HepG2 (cell line): ENCODE data around the gene CNPY1. TPM values are rescaled to one million over a fixed set of nuclear protein-coding genes. Genes with fewer than 3 reads are reported as not detected.

Experiments used
- ATAC-seq: fragments of 200-7000 bp; cut with Tn5 transposase; 3 replicates; pipeline ENCODE4 v1.9.1; 2020; ENCODE audit warnings: mild to moderate bottlenecking, moderate library complexity
- BruUV-seq: library from RNA; stranded (reverse); fragments of 400-500 nt; replicated peaks from 2 replicates; lab custom pipeline; 2021; lab: Mats Ljungman, UMichigan
- CTCF ChIA-PET: fragments of 300-600 bp; formaldehyde crosslinking; extraction: SDS; loops from one replicate; lab custom pipeline; 2021; ENCODE audit warnings: low total read pairs, inconsistent platforms, low intra/inter-chr PET ratio; lab: Yijun Ruan, JAX
- POLR2A ChIA-PET: fragments of 350-600 bp; sonication (Branson Sonifier 250); formaldehyde crosslinking; loops from one replicate; lab custom pipeline; 2020; ENCODE audit warnings: antibody characterized with exemption, inconsistent platforms; lab: Yijun Ruan, JAX
- DNase-seq: peaks from one replicate; pipeline ENCODE4 v3.0.0-alpha.2; 2015; ENCODE audit warnings: low spot score
- FAIRE-seq: peaks from 3 replicates; lab custom pipeline; 2011; peaks lifted over from hg19 to GRCh38; lab: Jason Lieb, UNC
- H2AFZ ChIP-seq: one replicate; pipeline ENCODE4 v1.6.1; 2011; ENCODE audit warnings: low read length, inconsistent platforms
- H3K27ac ChIP-seq: fragments of 300-600 bp; 3 replicates; pipeline ENCODE4 v1.8.0; 2011; ENCODE audit warnings: mixed run types, mild to moderate bottlenecking, mixed read lengths, low read length, inconsistent platforms; ENCODE audit not compliant: insufficient read depth; ENCODE audit errors: extremely low read length
- H3K27me3 ChIP-seq, 2 experiments: fragments of 200-600 bp in 1 of 2; 2 replicates in 1 of 2; 3 replicates in 1 of 2; pipeline versions ENCODE4 v1.6.0 to v1.8.0; 2011; ENCODE audit warnings: low read length in 2 of 2, mild to moderate bottlenecking in 2 of 2, moderate library complexity in 2 of 2, inconsistent platforms in 1 of 2; ENCODE audit not compliant: insufficient read depth in 2 of 2, control insufficient read depth in 1 of 2
- H3K36me3 ChIP-seq, 2 experiments: fragments of 200-600 bp in 1 of 2; replicated peaks in 1 of 2; 2 replicates in 1 of 2; 3 replicates in 1 of 2; pipeline versions ENCODE4 v1.5.1 to v1.8.0; 2011; ENCODE audit warnings: low read length in 2 of 2, inconsistent platforms in 1 of 2; ENCODE audit not compliant: insufficient read depth in 2 of 2, control insufficient read depth in 1 of 2
- H3K4me1 ChIP-seq: 2 replicates; pipeline ENCODE4 v1.5.1; 2012; ENCODE audit warnings: low read length, inconsistent platforms; ENCODE audit not compliant: insufficient read depth
- H3K4me2 ChIP-seq: 2 replicates; pipeline ENCODE4 v1.6.0; 2011; ENCODE audit warnings: low read depth, low read length, inconsistent platforms
- H3K4me3 ChIP-seq, 3 experiments: fragments of 200-600 bp in 1 of 3; sonication (generic), shearing (Covaris generic) in 1 of 3; replicated peaks in 1 of 3; 2 replicates each; pipeline ENCODE4 v1.5.1; 2011 to 2016; ENCODE audit warnings: low read length in 3 of 3, inconsistent platforms in 2 of 3, low read depth in 2 of 3, mild to moderate bottlenecking in 2 of 3, control low read depth in 1 of 3, mixed read lengths in 1 of 3; ENCODE audit not compliant: insufficient read depth in 1 of 3
- H3K79me2 ChIP-seq: one replicate; pipeline ENCODE4 v1.6.1; 2011; ENCODE audit warnings: low read length, inconsistent platforms; ENCODE audit not compliant: insufficient read depth
- H3K9ac ChIP-seq: 2 replicates; pipeline ENCODE4 v1.6.0; 2011; ENCODE audit warnings: mild to moderate bottlenecking, low read depth, low read length, inconsistent platforms; ENCODE audit not compliant: insufficient read depth
- H3K9me3 ChIP-seq: 2 replicates; pipeline ENCODE4 v1.5.1; 2012; ENCODE audit warnings: mild to moderate bottlenecking, low read length
- H4K20me1 ChIP-seq: 2 replicates; pipeline ENCODE4 v1.6.0; 2011; ENCODE audit warnings: inconsistent platforms, mild to moderate bottlenecking, low read length, moderate library complexity; ENCODE audit not compliant: insufficient read depth
- ATF2 ChIP-seq: sonication (generic); formaldehyde crosslinking; IDR thresholded peaks from 2 replicates; pipeline ENCODE4 v1.4.0; 2020; ENCODE audit warnings: missing genetic modification reagents
- HDAC2 ChIP-seq: sonication (generic); formaldehyde crosslinking; IDR thresholded peaks from 2 replicates; pipeline ENCODE4 v1.4.0; 2020; ENCODE audit warnings: missing genetic modification reagents
- ISX ChIP-seq: sonication (generic); formaldehyde crosslinking; conservative IDR thresholded peaks from 2 replicates; pipeline ENCODE4 v1.5.0; 2020; ENCODE audit warnings: missing genetic modification reagents
- KLF12 ChIP-seq: sonication (generic); formaldehyde crosslinking; IDR thresholded peaks from 2 replicates; pipeline ENCODE4 v1.4.0; 2020; ENCODE audit warnings: missing genetic modification reagents, borderline replicate concordance
- MEIS1 ChIP-seq: sonication (generic); formaldehyde crosslinking; IDR thresholded peaks from 2 replicates; pipeline ENCODE4 v1.9.0; 2021; ENCODE audit warnings: mild to moderate bottlenecking, missing genetic modification reagents, moderate library complexity, borderline replicate concordance
- NFIB ChIP-seq: sonication (generic); formaldehyde crosslinking; IDR thresholded peaks from 2 replicates; pipeline ENCODE4 v1.9.0; 2021; ENCODE audit warnings: missing genetic modification reagents, mild to moderate bottlenecking, borderline replicate concordance
- POLR2AphosphoS2 ChIP-seq: IDR thresholded peaks from 2 replicates; pipeline ENCODE4 v1.6.1; 2011; ENCODE audit warnings: low read depth, low read length, improper control_type of control experiment
- SRY ChIP-seq: sonication (generic); formaldehyde crosslinking; IDR thresholded peaks from 2 replicates; pipeline ENCODE4 v1.8.0; 2022; ENCODE audit warnings: mild to moderate bottlenecking, missing genetic modification reagents
- ZNF282 ChIP-seq: fragments of 450-650 bp; IDR thresholded peaks from 2 replicates; pipeline ENCODE4 v1.6.1; 2018; ENCODE audit not compliant: partially characterized antibody
- ZNF839 ChIP-seq: sonication (generic); formaldehyde crosslinking; IDR thresholded peaks from 2 replicates; pipeline ENCODE4 v1.4.0; 2020; ENCODE audit warnings: missing genetic modification reagents, mild to moderate bottlenecking, borderline replicate concordance
- ZNF850 ChIP-seq: sonication (generic); formaldehyde crosslinking; conservative IDR thresholded peaks from 2 replicates; pipeline ENCODE4 v1.9.0; 2021; ENCODE audit warnings: mild to moderate bottlenecking, missing genetic modification reagents
- ZSCAN31 ChIP-seq: sonication (generic); formaldehyde crosslinking; IDR thresholded peaks from 2 replicates; pipeline ENCODE4 v1.5.0; 2020; ENCODE audit warnings: low read depth, mild to moderate bottlenecking, missing genetic modification reagents
- WGBS: methylation state at CpG from one replicate; pipeline ENCODE4 v1.1.6; 2017; ENCODE audit warnings: low lambda C conversion rate; 5-methylcytosine and 5-hydroxymethylcytosine counted together
- in situ Hi-C: cut with HindIII; loops from 2 replicates; pipeline ENCODE4 v1.10.0; 2017; ENCODE audit warnings: low pct_unique_long_range_greater_than_20kb; ENCODE audit not compliant: extremely low pct_ligation_motif_present
- intact Hi-C: fragments of 100-400 bp; cut with micrococcal nuclease; formaldehyde crosslinking; loops from one replicate; pipeline ENCODE4 v1.10.0; 2022; ENCODE audit not compliant: unreplicated experiment
- polyA plus RNA-seq, 8 experiments: library from polyadenylated mRNA; depleted of rRNA in 3 of 8; stranded (reverse) in 7 of 8; unstranded in 1 of 8; fragments of >200 nt; fragmentation: Illumina TruSeq in 4 of 8; extraction: Trizol in 4 of 8; gene quantifications; 2 replicates each; pipeline versions ENCODE4 v1.2.1 to v1.2.3, GENCODE V29; 2011 to 2016; ENCODE audit warnings: low read depth in 4 of 8, missing spikeins in 1 of 8, mixed read lengths in 1 of 8; ENCODE audit not compliant: insufficient read depth in 1 of 8
- total RNA-seq, 5 experiments: library from RNA; depleted of rRNA; stranded (reverse); fragments of >200 nt; fragmentation: Illumina TruSeq; extraction: Trizol; gene quantifications; 2 replicates each; pipeline ENCODE4 v1.2.3, GENCODE V29; 2016; ENCODE audit warnings: low read depth in 1 of 5

Gene CNPY1
- total and polyA plus RNA-seq, 2 of the 13 experiments (the other 11 are each of a cell fraction or from before 2014, with no cell fraction given): not detected

- no peaks in the 10 kb centered on the region for H3K36me3 ChIP-seq
- intact Hi-C loops: no loop called here
- H3K4me2 ChIP-seq: no peak overlapping the region
- BruUV-seq: no TSS peak
- H3K27me3 ChIP-seq: peaks cover 6 to 55% of the 10 kb centered on the region in 2 experiments; a peak in 3 of 5 replicates
- in situ Hi-C loops: no loop called here
- ChIA-PET CTCF (no interaction called here), POLR2A (no interaction called here)
- no peak for TF ChIP-seq POLR2AphosphoS2
- no peak for TF ChIP-seq ZNF850
- TF ChIP-seq MEIS1 (CRISPR knock-in tag): no peak
- TF ChIP-seq KLF12 (CRISPR knock-in tag): no peak
- TF ChIP-seq ZSCAN31 (CRISPR knock-in tag): no peak
- no peak for TF ChIP-seq SRY (CRISPR knock-in tag)
- TF ChIP-seq ZNF282: no peak
- H4K20me1 ChIP-seq: no peaks in the 10 kb centered on the region
- H3K9me3 ChIP-seq: no peaks in the 10 kb centered on the region
- H3K4me3 ChIP-seq: no peak overlapping the region
- H2AFZ ChIP-seq: no peak overlapping the region
- H3K79me2 ChIP-seq: no peaks in the 10 kb centered on the region
- peaks cover 35% of the 10 kb centered on the region for H3K4me1 ChIP-seq
- no peak overlapping the region for H3K27ac ChIP-seq
- DNase-seq (no peak), ATAC-seq (no peak), FAIRE-seq (peak; percentile 18)
- H3K9ac ChIP-seq: no peak overlapping the region
- 64% methylated on average over 8 of the region's 8 CpGs for WGBS
Observed at GRCh38 chr7:155585532-155585895, 39.2 kb upstream of the CNPY1 start.

GRCh38 chr7:155584763-155585531, 38.6 kb upstream of the CNPY1 start:
- no peak overlapping the region for H3K4me3 ChIP-seq
- WGBS: 31% methylated on average over 16 of the region's 17 CpGs
- BruUV-seq: no TSS peak
- H3K9ac ChIP-seq: no peak overlapping the region
- H3K36me3 ChIP-seq: no peaks in the 10 kb centered on the region
- intact Hi-C loops (no loop called here), in situ Hi-C loops (no loop called here)
- no peak for FAIRE-seq
- no peak for ATAC-seq
- no peak overlapping the region for H3K4me2 ChIP-seq
- CTCF ChIA-PET: no interaction called here
- no peaks in the 10 kb centered on the region for H3K79me2 ChIP-seq
- H4K20me1 ChIP-seq: no peaks in the 10 kb centered on the region
- no peak overlapping the region for H2AFZ ChIP-seq
- no peaks in the 10 kb centered on the region for H3K9me3 ChIP-seq
- POLR2A ChIA-PET: no interaction called here
- no peak overlapping the region for H3K27ac ChIP-seq
- no peak for TF ChIP-seq ATF2 (CRISPR knock-in tag)
- no peak for TF ChIP-seq ZNF839
- TF ChIP-seq ISX (CRISPR knock-in tag): no peak
- TF ChIP-seq NFIB (CRISPR knock-in tag): no peak
- TF ChIP-seq ZNF850: no peak
- no peak for TF ChIP-seq HDAC2 (CRISPR knock-in tag)
- H3K4me1 ChIP-seq: peaks cover 30% of the 10 kb centered on the region
- H3K27me3 ChIP-seq: peaks cover 6 to 61% of the 10 kb centered on the region in 2 experiments; a peak in 3 of 5 replicates
- no peak for DNase-seq
